K562 (cell line): ENCODE measurements around the gene DHODH. TPM values are rescaled to one million over a fixed set of nuclear protein-coding genes. Genes with fewer than 3 reads are reported as not detected.

ENCODE experiments used
- ATAC-seq: fragments of 200-7000 bp; cut with Tn5 transposase; 3 replicates; pipeline ENCODE4 v1.9.1; 2020; ENCODE audit warnings: moderate library complexity
- BruUV-seq: library from RNA; stranded (reverse); fragments of 400-500 nt; replicated peaks from 2 replicates; lab custom pipeline; 2021; lab: Mats Ljungman, UMichigan
- CTCF ChIA-PET: fragments of 300-600 bp; formaldehyde crosslinking; extraction: SDS; loops from one replicate; lab custom pipeline; 2021; ENCODE audit warnings: low intra/inter-chr PET ratio; lab: Yijun Ruan, JAX
- POLR2A ChIA-PET: fragments of 300-600, 350-650 bp; sonication (Branson Sonifier 250); formaldehyde crosslinking; extraction: SDS; loops from one replicate; lab custom pipeline; 2021; ENCODE audit warnings: antibody characterized with exemption, inconsistent platforms; lab: Yijun Ruan, JAX
- DNase-seq, 4 experiments: peaks; one replicate each; pipeline versions ENCODE4 v3.0.0 to v3.0.0-alpha.2; 2011 to 2018; ENCODE audit warnings: low spot score in 3 of 4, mixed read lengths in 3 of 4; ENCODE audit errors: extremely low read depth in 1 of 4
- FAIRE-seq: peaks from 2 replicates; lab custom pipeline; 2011; peaks lifted over from hg19 to GRCh38; lab: Jason Lieb, UNC
- H2AFZ ChIP-seq: 2 replicates; pipeline ENCODE4 v1.6.0; 2011; ENCODE audit warnings: low read depth, low read length, control low read depth, inconsistent platforms
- H3K27ac ChIP-seq: fragments of 200-600 bp; 3 replicates; pipeline ENCODE4 v1.8.0; 2011; ENCODE audit warnings: low read depth, mild to moderate bottlenecking, control low read depth, inconsistent platforms, low read length, moderate library complexity, mixed read lengths; ENCODE audit errors: extremely low read depth
- H3K27me3 ChIP-seq, 2 experiments: fragments of 300-600 bp in 1 of 2; 2 replicates in 1 of 2; 3 replicates in 1 of 2; pipeline versions ENCODE4 v1.6.0 to v1.8.0; 2011; ENCODE audit warnings: inconsistent platforms in 2 of 2, low read length in 2 of 2, mild to moderate bottlenecking in 1 of 2, mixed read lengths in 1 of 2, moderate library complexity in 1 of 2; ENCODE audit not compliant: control insufficient read depth in 2 of 2, insufficient read depth in 2 of 2
- H3K36me3 ChIP-seq: fragments of 300-600 bp; 3 replicates; pipeline ENCODE4 v1.8.0; 2011; ENCODE audit warnings: mild to moderate bottlenecking, low read length, inconsistent platforms; ENCODE audit not compliant: control insufficient read depth, insufficient read depth
- H3K4me1 ChIP-seq, 2 experiments: fragments of 200-600 bp in 1 of 2; replicated peaks in 1 of 2; 2 replicates in 1 of 2; 3 replicates in 1 of 2; pipeline versions ENCODE4 v1.5.1 to v1.8.0; 2011; ENCODE audit warnings: inconsistent platforms in 2 of 2, low read length in 2 of 2, mild to moderate bottlenecking in 1 of 2, mixed read lengths in 1 of 2, moderate library complexity in 1 of 2; ENCODE audit not compliant: control insufficient read depth in 2 of 2, insufficient read depth in 2 of 2
- H3K4me2 ChIP-seq: 2 replicates; pipeline ENCODE4 v1.6.1; 2011; ENCODE audit warnings: low read length, control low read depth, inconsistent platforms, mixed read lengths; ENCODE audit not compliant: insufficient read depth
- H3K4me3 ChIP-seq: fragments of 200-600 bp; sonication (generic), shearing (Covaris generic); 2 replicates; pipeline ENCODE4 v1.5.1; 2016; ENCODE audit warnings: control low read depth, inconsistent platforms
- H3K79me2 ChIP-seq: fragments of 200-600 bp; 3 replicates; pipeline ENCODE4 v1.8.0; 2011; ENCODE audit warnings: low read length, inconsistent platforms; ENCODE audit not compliant: control insufficient read depth, insufficient read depth
- H3K9ac ChIP-seq, 2 experiments: 2 replicates each; pipeline versions ENCODE4 v1.6.0 to v1.6.1; 2011; ENCODE audit warnings: low read depth in 2 of 2, low read length in 2 of 2, control low read depth in 1 of 2, inconsistent platforms in 1 of 2, mild to moderate bottlenecking in 1 of 2, mixed read lengths in 1 of 2; ENCODE audit not compliant: insufficient read depth in 1 of 2
- H3K9me1 ChIP-seq: one replicate; pipeline ENCODE4 v1.6.0; 2011; ENCODE audit warnings: inconsistent platforms, mild to moderate bottlenecking, low read length, moderate library complexity; ENCODE audit not compliant: control insufficient read depth, insufficient read depth
- H3K9me3 ChIP-seq: replicated peaks from 2 replicates; pipeline ENCODE4 v1.5.1; 2011; ENCODE audit warnings: low read depth, low read length, inconsistent platforms; ENCODE audit not compliant: control insufficient read depth, insufficient read depth
- H4K20me1 ChIP-seq: replicated peaks from 2 replicates; pipeline ENCODE4 v1.6.1; 2011; ENCODE audit warnings: low read length, inconsistent platforms, mixed read lengths; ENCODE audit not compliant: control insufficient read depth, insufficient read depth
- ATF7 ChIP-seq: fragments of 450-650 bp; IDR thresholded peaks from 2 replicates; pipeline ENCODE4 v1.7.1; 2014; ENCODE audit warnings: mild to moderate bottlenecking, moderate library complexity
- CBX1 ChIP-seq: sonication (generic); IDR thresholded peaks from 2 replicates; pipeline ENCODE4 v1.6.1; 2016; ENCODE audit warnings: antibody characterized with exemption, low read depth, mild to moderate bottlenecking
- CBX3 ChIP-seq, 2 experiments: IDR thresholded peaks; 1 replicate in 1 of 2; 2 replicates in 1 of 2; pipeline ENCODE4 v1.6.1; 2012; ENCODE audit warnings: inconsistent platforms in 2 of 2, low read length in 2 of 2, borderline replicate concordance in 1 of 2, control low read depth in 1 of 2
- CHCHD3 ChIP-seq: fragments of 250-450 bp; sonication (Bioruptor Pico); IDR thresholded peaks from 2 replicates; pipeline ENCODE4 v2.1.2; 2022; ENCODE audit warnings: mild to moderate bottlenecking
- GTF2F1 ChIP-seq: IDR thresholded peaks from 2 replicates; pipeline ENCODE4 v1.6.1; 2011; ENCODE audit warnings: low read depth, low read length, improper control_type of control experiment
- HNRNPL ChIP-seq: fragments of 200-400 bp; formaldehyde crosslinking; IDR thresholded peaks from 2 replicates; pipeline ENCODE4 v1.6.1; 2017; ENCODE audit warnings: low read depth, mild to moderate bottlenecking, low read length
- MEF2A ChIP-seq: IDR thresholded peaks from 2 replicates; pipeline ENCODE4 v1.6.1; 2011; ENCODE audit warnings: low read depth, mild to moderate bottlenecking, low read length, moderate library complexity; ENCODE audit not compliant: control insufficient read depth
- NR4A1 ChIP-seq, 2 experiments: fragments of 250-450 bp in 1 of 2; fragments of 450-650 bp in 1 of 2; sonication (Bioruptor Pico) in 1 of 2; IDR thresholded peaks; 2 replicates each; pipeline versions ENCODE4 v1.4.0 to v1.6.1; 2016 to 2020; ENCODE audit warnings: mild to moderate bottlenecking in 2 of 2, missing compliant biosample characterization in 1 of 2, missing genetic modification characterization in 1 of 2, moderate library complexity in 1 of 2
- RBM22 ChIP-seq: fragments of 200-400 bp; formaldehyde crosslinking; IDR thresholded peaks from 2 replicates; pipeline ENCODE4 v1.6.1; 2018; ENCODE audit warnings: low read length, low read depth; ENCODE audit not compliant: poor library complexity, severe bottlenecking
- SIN3B ChIP-seq: fragments of 450-650 bp; IDR thresholded peaks from 2 replicates; pipeline ENCODE4 v1.6.1; 2017; ENCODE audit warnings: low read depth, mild to moderate bottlenecking, moderate library complexity
- THRAP3 ChIP-seq: fragments of 450-650 bp; IDR thresholded peaks from 2 replicates; pipeline ENCODE4 v1.6.1; 2016; ENCODE audit warnings: mild to moderate bottlenecking, inconsistent platforms, borderline replicate concordance
- ZC3H4 ChIP-seq: sonication (generic); formaldehyde crosslinking; IDR thresholded peaks from 2 replicates; pipeline ENCODE4 v1.9.0; 2021; ENCODE audit warnings: missing genetic modification reagents, borderline replicate concordance
- WGBS: fragments of 100-300 bp; shearing (Covaris generic); methylation state at CpG from one replicate; pipeline ENCODE4 v1.1.6; 2016; ENCODE audit warnings: low coverage, mixed read lengths; ENCODE audit not compliant: insufficient coverage; ENCODE audit errors: missing lambda C conversion rate; 5-methylcytosine and 5-hydroxymethylcytosine counted together
- in situ Hi-C: fragments of 300-500 bp; cut with MboI; formaldehyde crosslinking; loops from 4 replicates; pipeline ENCODE4 v1.15.0; 2018; ENCODE audit warnings: inconsistent platforms, mixed read lengths
- intact Hi-C: fragments of 100-400 bp; cut with micrococcal nuclease; formaldehyde crosslinking; loops from 2 replicates; pipeline ENCODE4 v1.14.2; 2022
- polyA plus RNA-seq, 8 experiments: library from polyadenylated mRNA; depleted of rRNA in 4 of 8; stranded (reverse) in 5 of 8; unstranded in 3 of 8; fragments of >200 nt; fragmentation: Nextera tagmentation in 2 of 8; fragmentation: Illumina TruSeq in 1 of 8; extraction: Ambion mirVana in 2 of 8; extraction: Trizol in 1 of 8; gene quantifications; 2 replicates each; pipeline versions ENCODE4 v1.2.1 to v1.2.3, GENCODE V29; 2011 to 2014; ENCODE audit warnings: inconsistent platforms in 1 of 8, missing spikeins in 1 of 8
- total RNA-seq, 7 experiments: library from RNA; depleted of rRNA in 6 of 7; stranded (reverse); fragments of >200 nt in 6 of 7; fragmentation: Illumina TruSeq in 2 of 7; extraction: Trizol in 2 of 7; gene quantifications; 2 replicates each; pipeline versions ENCODE4 v1.2.1 to v1.2.3, GENCODE V29; 2011 to 2021; ENCODE audit warnings: low replicate concordance in 1 of 7
- TF ChIP-seq, protein P1 (sequence below): fragments of 250-450 bp; sonication (Bioruptor Pico); IDR thresholded peaks from 2 replicates; pipeline ENCODE4 v1.5.0; 2021
- TF ChIP-seq, protein P2 (sequence below): sonication (generic); formaldehyde crosslinking; IDR thresholded peaks from 2 replicates; pipeline ENCODE4 v1.8.0; 2022; ENCODE audit warnings: mild to moderate bottlenecking, missing genetic modification reagents

DHODH gene
- total and polyA plus RNA-seq, 9 of the 15 experiments (the other 6 are each of a cell fraction or from before 2014, with no cell fraction given), result 4.3 to 19.9 (median 12.7) TPM

DNA sequence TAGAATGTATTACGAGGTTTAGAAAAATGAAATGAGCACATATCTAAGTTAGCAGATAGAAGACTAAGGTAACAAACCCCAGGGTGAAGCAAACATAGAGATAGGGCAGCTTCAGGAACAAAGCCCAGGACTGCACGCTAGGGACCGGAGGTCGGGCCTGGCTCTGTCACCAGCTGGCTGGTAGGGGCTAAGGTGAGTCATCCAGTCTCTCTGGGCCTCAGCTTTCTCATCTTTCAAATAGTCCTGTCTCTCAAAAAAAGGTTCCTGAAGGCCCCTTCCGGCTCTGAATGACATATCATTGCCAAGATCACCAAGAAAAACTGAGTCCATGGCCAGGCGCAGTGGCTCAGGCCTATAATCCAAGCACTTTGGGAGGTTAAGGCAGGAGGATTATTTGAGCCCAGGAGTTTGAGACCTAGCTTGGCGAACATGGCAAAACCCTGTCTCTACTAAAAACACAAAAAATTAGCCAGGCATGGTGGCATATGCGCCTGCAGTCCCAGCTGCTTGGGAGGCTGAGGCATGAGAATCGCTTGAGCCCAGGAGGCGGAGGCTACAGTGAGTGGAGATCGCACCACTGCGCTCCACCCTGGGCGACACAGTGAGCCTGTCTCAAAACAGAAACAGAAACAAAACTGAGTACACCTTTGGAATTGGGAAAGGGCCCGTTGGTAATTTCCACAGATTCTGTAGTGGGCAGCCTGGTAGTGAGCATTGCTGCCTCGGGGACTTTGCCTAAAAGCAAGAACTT is 34.3 kb upstream of the DHODH start (continued):
- TF ChIP-seq ZC3H4 (no peak), CBX1 (no peak), THRAP3 (no peak)
- TF ChIP-seq, all 486 proteins: peak for 7

DNA sequence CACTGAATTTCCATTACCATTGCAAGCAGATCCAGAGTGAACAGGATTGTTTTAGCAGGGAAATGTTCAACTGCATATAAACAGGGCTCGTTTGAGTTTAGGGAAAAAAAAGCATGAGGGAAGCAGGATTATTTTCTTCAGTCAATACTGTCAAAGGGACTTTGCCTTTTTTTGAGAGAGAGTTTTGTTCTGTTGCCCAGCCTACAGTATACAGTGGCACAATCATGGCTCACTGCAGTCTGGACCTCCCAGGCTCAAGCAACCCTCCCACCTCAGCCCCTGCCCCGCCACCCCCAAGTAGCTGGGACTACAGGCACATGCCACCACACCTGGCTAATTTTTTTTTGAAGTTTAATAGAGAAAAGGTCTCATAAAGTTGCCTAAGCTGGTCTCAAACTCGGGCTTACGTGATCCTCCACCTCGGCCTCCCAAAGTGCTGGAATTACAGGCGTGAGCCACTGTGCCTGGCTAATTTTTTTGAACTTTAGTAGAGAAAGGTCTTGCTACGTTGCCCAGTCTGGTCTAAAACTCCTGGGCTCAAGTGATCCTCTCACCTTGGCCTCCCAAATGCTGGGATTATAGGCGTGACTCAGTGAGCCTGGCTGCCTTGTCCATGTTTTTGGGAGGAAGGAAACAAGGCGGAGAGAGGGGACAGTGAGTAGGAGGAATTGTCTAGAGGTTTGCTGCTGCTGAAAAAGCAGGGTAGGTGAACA is 23.1 kb upstream of the DHODH start:
- BruUV-seq, result no TSS peak
- POLR2A ChIA-PET, result no interaction called here
- no peaks in the 10 kb centered on the region for H3K9me3 ChIP-seq
- WGBS, result 4% methylated on average over 9 of the region's 9 CpGs
- FAIRE-seq, result no peak
- H3K9me1 ChIP-seq, result no peaks in the 10 kb centered on the region
- CTCF ChIA-PET, result no interaction called here
- H4K20me1 ChIP-seq, result no peaks in the 10 kb centered on the region
- H3K4me3 ChIP-seq, result no peak overlapping the region
- H3K4me2 ChIP-seq, result no peak overlapping the region
- no peak for TF ChIP-seq HNRNPL
- TF ChIP-seq MEF2A, result no peak
- no peak for TF ChIP-seq ATF7
- TF ChIP-seq RBM22, result no peak
- no peak for TF ChIP-seq CBX3 (IDR thresholded peaks at IDR 0.05; ENCODE audit: borderline replicate concordance in 1 of 2, low read length in 2 of 2)
- TF ChIP-seq, protein P1, sequence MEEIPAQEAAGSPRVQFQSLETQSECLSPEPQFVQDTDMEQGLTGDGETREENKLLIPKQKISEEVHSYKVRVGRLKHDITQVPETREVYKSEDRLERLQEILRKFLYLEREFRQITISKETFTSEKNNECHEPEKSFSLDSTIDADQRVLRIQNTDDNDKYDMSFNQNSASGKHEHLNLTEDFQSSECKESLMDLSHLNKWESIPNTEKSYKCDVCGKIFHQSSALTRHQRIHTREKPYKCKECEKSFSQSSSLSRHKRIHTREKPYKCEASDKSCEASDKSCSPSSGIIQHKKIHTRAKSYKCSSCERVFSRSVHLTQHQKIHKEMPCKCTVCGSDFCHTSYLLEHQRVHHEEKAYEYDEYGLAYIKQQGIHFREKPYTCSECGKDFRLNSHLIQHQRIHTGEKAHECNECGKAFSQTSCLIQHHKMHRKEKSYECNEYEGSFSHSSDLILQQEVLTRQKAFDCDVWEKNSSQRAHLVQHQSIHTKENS (CRISPR knock-in tag), result no peak
- no peak for TF ChIP-seq GTF2F1
- TF ChIP-seq SIN3B, result no peak
- no peak for TF ChIP-seq NR4A1 (CRISPR knock-in tag; IDR thresholded peaks at IDR 0.05)
- TF ChIP-seq NR4A1 (tag; IDR thresholded peaks at IDR 0.05), result no peak
- TF ChIP-seq, protein P2, sequence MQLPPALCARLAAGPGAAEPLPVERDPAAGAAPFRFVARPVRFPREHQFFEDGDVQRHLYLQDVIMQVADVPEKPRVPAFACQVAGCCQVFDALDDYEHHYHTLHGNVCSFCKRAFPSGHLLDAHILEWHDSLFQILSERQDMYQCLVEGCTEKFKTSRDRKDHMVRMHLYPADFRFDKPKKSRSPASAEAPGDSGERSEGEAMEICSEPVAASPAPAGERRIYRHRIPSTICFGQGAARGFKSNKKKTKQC (CRISPR knock-in tag), result no peak
- TF ChIP-seq CHCHD3, result no peak
- no peak for ATAC-seq
- in situ Hi-C loops (no loop called here), intact Hi-C loops (no loop called here)
- H3K79me2 ChIP-seq, result no peaks in the 10 kb centered on the region
- no peaks in the 10 kb centered on the region for H3K36me3 ChIP-seq
- H3K4me1 ChIP-seq, result peaks cover 0 to 4% of the 10 kb centered on the region in 2 experiments; a peak in 3 of 5 replicates
- no peak overlapping the region for H2AFZ ChIP-seq
- no peak overlapping the region for H3K9ac ChIP-seq
- DNase-seq, result no peak
- no peak overlapping the region for H3K27ac ChIP-seq
- H3K27me3 ChIP-seq, result peaks cover 11 to 28% of the 10 kb centered on the region in 2 experiments; a peak in 4 of 5 replicates
